HG03159 (cell line): ENCODE measurements around the gene GOLGB1.
"Not testable (repeated sequence)": the region's sequence is repeated elsewhere in the genome, so short reads cannot be mapped to it uniquely, and the experiment has no call there.

Experiments
- ATAC-seq: cut with Tn5 transposase; IDR thresholded peaks from one replicate; pipeline ENCODE4 v1.9.1; 2021; ENCODE audit warnings: mild to moderate bottlenecking, moderate library complexity; ENCODE audit not compliant: unreplicated experiment

GOLGB1 gene

GRCh38 chr3:121749276-121750086, at the start of gene GOLGB1:
TSS of gene GOLGB1 (minus strand) at chr3:121749741. CDS start at chr3:121730971, 18,770 bp downstream.
- peak; percentile 94 for ATAC-seq

DNA sequence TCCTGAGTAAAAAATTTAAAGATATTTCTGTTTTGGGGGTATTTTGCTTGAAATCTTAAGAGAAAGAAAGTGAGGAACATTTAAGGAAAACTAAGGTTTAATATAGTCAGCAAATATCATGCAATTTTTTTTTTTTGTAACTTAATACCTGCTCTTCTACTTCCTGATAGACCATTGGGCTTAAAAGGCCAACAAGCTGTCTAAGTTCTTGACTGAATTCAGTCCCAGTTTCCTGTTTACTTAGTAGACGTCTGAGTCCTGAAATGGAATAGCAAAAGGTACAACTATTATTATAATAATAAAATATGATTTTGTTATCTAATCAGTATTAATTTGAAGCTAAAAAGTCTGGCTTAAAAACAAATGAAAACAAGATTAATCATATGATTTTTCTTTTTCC, 47.4 kb upstream of the GOLGB1 start:
- no peak for ATAC-seq

GRCh38 chr3:121794264-121794983, 44.9 kb upstream of the GOLGB1 start:
- ATAC-seq, result no peak

GRCh38 chr3:121793078-121793477, 43.5 kb upstream of the GOLGB1 start:
- ATAC-seq, result no peak

GRCh38 chr3:121786485-121786884, 36.9 kb upstream of the GOLGB1 start:
- ATAC-seq, result no peak

- not testable (repeated sequence) for ATAC-seq
Observed at GRCh38 chr3:121782784-121783183, 33.2 kb upstream of the GOLGB1 start.

GRCh38 chr3:121781611-121782010, 32.1 kb upstream of the GOLGB1 start:
- no peak for ATAC-seq

DNA sequence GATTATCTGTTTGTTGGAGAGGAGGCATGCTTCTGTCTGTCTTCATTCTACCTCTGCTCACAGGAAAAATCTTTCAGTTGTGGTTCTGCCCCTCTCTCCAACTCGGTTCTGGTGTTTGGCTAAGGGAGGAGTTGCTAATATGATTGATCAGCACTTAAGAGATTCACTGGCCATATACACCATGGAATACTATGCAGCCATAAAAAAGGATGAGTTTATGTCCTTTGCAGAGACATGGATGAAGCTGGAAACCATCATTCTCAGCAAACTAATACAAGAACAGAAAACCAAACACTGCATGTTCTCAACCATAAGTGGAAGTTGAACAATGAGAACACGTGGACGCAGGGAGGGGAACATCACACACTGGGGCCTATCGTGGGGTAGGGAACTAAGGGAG, 25.6 kb upstream of the GOLGB1 start:
- ATAC-seq, result not testable (repeated sequence)

DNA sequence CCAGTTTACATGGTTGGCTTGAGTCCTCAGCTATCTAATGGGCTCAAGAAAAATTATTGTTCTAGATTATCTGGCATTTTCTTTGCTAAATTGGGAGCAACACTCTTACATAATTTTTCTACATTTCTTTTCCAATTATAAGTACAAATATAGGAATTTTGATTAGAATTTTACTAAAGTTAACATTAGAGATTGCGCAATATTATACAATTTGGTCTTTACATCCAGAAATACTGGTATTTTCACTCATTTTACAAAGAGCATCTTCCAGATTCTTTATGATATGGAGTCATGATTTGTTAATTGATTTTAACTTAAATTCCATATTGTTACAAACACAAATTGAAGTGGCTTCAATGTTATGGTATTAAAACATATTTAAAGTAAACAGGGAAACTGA, 19.7 kb upstream of the GOLGB1 start:
- no peak for ATAC-seq

DNA sequence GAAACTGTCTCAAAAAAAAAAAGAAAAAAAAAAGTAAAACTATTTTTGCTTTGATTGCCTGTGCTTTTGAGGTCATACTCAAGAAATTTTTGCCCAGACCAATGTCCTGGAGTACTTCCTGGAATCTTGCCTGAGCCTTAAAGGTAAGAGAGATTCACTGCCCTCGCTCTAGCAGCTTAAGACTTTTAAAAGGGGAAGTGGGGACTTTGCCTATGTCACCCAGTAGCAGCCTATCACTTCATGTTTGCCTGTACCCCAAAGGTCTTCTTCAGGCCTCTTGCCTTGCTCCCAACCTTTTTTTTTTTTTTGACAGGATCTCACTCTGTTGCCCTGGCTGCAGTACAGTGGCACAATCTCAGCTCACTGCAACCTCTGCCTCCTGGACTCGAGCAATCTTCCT, 18.9 kb upstream of the GOLGB1 start:
- no peak for ATAC-seq

DNA sequence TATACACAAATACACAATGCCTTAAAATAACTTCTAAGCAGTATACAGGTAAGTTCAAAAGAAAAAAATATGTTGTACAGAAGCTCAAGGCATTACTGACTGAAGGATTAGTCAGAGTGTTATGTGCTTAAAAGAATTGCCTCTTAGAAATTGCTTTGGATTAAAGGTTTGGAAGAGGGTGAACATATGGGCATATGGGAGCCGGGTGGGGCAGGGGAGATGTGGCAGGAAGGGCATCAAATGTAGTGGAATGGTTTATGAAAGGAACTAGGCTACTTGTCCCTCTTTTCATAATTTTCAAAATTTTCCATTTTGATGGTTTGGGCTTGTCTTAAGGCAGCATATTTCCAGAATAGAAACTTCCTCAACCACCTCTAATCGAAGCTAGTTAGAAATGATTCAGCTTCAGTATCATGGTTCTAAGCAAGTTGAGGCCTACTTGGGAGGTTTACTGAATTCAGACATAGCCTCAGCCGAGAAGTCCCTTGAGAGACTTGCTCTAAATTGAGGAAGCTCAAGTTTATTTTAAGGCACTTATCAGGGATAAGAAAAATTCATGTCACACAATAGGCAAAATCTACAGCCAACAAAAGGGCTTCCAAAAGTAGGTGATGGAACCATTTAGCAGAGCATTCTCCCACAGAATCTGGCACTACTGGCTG, 10.1 kb upstream of the GOLGB1 start:
- no peak for ATAC-seq

DNA sequence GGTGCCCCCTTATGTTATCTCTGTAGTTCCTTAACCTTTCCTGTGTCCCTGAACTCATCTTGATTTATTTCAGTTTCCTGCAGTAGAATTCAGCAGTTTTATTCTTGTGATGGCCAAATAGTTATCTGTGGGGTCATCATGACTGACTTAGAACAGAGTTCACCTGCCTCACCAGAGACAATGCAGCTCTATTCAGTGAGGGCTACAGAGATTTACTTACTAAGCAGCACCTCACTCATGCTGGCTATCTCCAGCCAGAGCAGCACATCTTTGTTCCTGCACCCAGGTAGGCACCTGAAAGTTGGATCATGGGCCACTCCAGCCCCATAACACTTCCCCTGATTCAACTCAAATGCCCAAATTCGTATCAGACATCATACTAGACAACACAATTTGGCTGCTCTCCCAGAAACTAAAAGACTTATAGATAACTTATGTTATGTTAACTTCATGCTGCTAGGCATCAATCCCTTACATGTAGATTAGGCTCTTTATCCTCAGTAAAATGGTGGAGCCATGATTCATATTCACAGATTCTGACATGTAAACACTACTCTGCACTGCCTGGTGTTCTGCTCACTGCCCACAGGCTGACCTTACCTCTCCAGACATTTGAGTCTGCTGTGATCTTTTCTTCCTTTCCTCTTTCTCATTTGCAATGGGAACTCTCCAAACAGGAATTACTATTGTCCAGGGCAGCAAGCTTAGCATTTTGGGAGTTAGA, 9.3 kb upstream of the GOLGB1 start:
- ATAC-seq, result no peak

GRCh38 chr3:121757812-121758545, 8.4 kb upstream of the GOLGB1 start:
- ATAC-seq, result no peak

GRCh38 chr3:121757087-121757811, 7.7 kb upstream of the GOLGB1 start:
- no peak for ATAC-seq

GRCh38 chr3:121752772-121753171, 3.2 kb upstream of the GOLGB1 start:
- no peak for ATAC-seq

- no peak for ATAC-seq
Observed at GRCh38 chr3:121752261-121752660, 2.7 kb upstream of the GOLGB1 start.

GRCh38 chr3:121750087-121750415, 510 bp upstream of the GOLGB1 start:
- no peak for ATAC-seq

DNA sequence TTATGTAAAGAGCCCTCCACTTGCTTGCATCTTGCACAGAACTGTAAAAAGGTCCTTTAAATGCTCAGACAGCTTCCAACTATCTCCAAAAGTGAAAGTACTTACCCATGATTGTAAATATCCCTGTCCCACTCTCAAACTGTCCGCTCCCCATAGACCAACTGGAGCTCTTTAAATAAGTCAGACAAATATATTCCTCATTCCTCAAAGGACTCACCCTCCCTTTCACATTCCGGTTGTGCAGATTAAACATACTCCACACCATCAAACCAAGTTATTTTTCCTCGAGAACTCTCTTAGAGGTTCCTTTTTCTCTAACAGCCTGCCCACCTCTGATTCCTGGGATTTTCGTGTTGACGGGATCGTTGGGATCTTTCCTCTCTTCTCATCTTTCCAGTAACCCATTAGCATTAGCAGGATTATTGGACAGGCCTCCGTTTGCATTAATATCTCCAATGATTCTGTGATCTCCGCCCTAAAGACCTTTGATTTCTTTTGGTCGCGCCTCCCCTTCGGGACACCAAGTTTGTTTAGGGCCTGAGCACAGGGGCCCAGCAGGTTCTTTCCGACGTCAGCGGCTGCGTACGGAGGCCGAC, 763 bp downstream of the GOLGB1 start:
- ATAC-seq, result peak; percentile 23

DNA sequence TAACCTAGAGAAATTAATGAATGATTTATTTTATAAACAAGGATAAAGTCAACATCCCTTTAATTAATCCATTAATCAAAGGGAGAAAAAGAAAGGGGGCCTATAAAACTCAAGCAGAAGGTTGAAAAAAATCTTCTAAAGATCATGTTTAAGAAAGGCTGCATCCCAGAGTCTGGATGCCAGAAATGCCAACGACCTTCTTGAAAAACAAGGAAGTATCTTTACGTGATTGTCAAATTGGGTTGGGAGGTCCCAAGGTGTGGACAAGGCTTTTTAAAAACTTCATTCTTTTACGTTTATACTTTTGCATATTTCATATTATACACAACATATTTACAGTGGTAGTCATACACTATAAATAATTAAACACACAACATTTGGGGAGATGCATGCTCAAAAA, 1.6 kb downstream of the GOLGB1 start:
- ATAC-seq, result no peak
